WTC11 (cell line): ENCODE measurements around the gene NRIP2. TPM values are rescaled to one million over a fixed set of nuclear protein-coding genes. Genes with fewer than 3 reads are reported as not detected.

Experiments
- ATAC-seq: fragments of 200-7000 bp; cut with Tn5 transposase; 2 replicates; pipeline ENCODE4 v1.10.0; 2021; ENCODE audit warnings: mild to moderate bottlenecking, moderate library complexity
- CTCF ChIA-PET: fragments of 300-600 bp; sonication (Branson Sonifier 250); formaldehyde crosslinking; loops from one replicate; lab custom pipeline; 2021; ENCODE audit warnings: antibody characterized with exemption; lab: Charles Lee
- POLR2A ChIA-PET: fragments of 350-600 bp; sonication (Branson Sonifier 250); formaldehyde crosslinking; loops from one replicate; lab custom pipeline; 2021; ENCODE audit warnings: antibody characterized with exemption; lab: Charles Lee
- DNase-seq: peaks from one replicate; pipeline ENCODE4 v3.0.0; 2021; ENCODE audit warnings: low spot score
- H3K27ac Mint-ChIP-seq: 2 replicates; pipeline ENCODE4 v1.8.0; 2021; ENCODE audit warnings: mixed read lengths
- H3K27me3 Mint-ChIP-seq: 2 replicates; pipeline ENCODE4 v1.8.0; 2021; ENCODE audit warnings: low read depth, mild to moderate bottlenecking, moderate library complexity, mixed read lengths
- H3K36me3 Mint-ChIP-seq: 2 replicates; pipeline ENCODE4 v1.8.0; 2021; ENCODE audit warnings: mixed read lengths
- H3K4me1 Mint-ChIP-seq: 2 replicates; pipeline ENCODE4 v1.8.0; 2022; ENCODE audit warnings: mixed read lengths
- H3K4me3 Mint-ChIP-seq: 2 replicates; pipeline ENCODE4 v1.8.0; 2021; ENCODE audit warnings: mild to moderate bottlenecking, moderate library complexity, mixed read lengths
- H3K9me3 Mint-ChIP-seq: 2 replicates; pipeline ENCODE4 v1.8.0; 2021; ENCODE audit warnings: mixed read lengths
- AR ChIP-seq: fragments of 250-450 bp; sonication (Bioruptor Pico); IDR thresholded peaks from 2 replicates; pipeline ENCODE4 v1.9.0; 2021; ENCODE audit warnings: mild to moderate bottlenecking
- ATF3 ChIP-seq: sonication (generic); formaldehyde crosslinking; conservative IDR thresholded peaks from 2 replicates; pipeline ENCODE4 v1.8.1; 2022; ENCODE audit warnings: mild to moderate bottlenecking, missing genetic modification reagents
- CBFB ChIP-seq: sonication (generic); formaldehyde crosslinking; IDR thresholded peaks from 2 replicates; pipeline ENCODE4 v1.8.1; 2022; ENCODE audit warnings: mild to moderate bottlenecking, low read depth, missing genetic modification reagents
- CDX4 ChIP-seq: fragments of 250-450 bp; sonication (Bioruptor Pico); IDR thresholded peaks from 2 replicates; pipeline ENCODE4 v1.9.0; 2021; ENCODE audit warnings: moderate library complexity, mild to moderate bottlenecking, inconsistent platforms, borderline replicate concordance
- E2F4 ChIP-seq: sonication (generic); formaldehyde crosslinking; IDR thresholded peaks from 2 replicates; pipeline ENCODE4 v1.8.1; 2022; ENCODE audit warnings: low read depth, mild to moderate bottlenecking, moderate library complexity, missing genetic modification reagents, borderline replicate concordance
- ELF4 ChIP-seq: sonication (generic); formaldehyde crosslinking; IDR thresholded peaks from 2 replicates; pipeline ENCODE4 v1.8.1; 2022; ENCODE audit warnings: low read depth, mild to moderate bottlenecking, moderate library complexity, missing genetic modification reagents
- GABPB1 ChIP-seq: sonication (generic); formaldehyde crosslinking; IDR thresholded peaks from 2 replicates; pipeline ENCODE4 v1.8.1; 2023; ENCODE audit warnings: mild to moderate bottlenecking, missing genetic modification reagents
- IRF1 ChIP-seq: sonication (generic); formaldehyde crosslinking; IDR thresholded peaks from 2 replicates; pipeline ENCODE4 v1.8.0; 2023; ENCODE audit warnings: missing genetic modification reagents
- IRF2 ChIP-seq: sonication (generic); formaldehyde crosslinking; IDR thresholded peaks from 2 replicates; pipeline ENCODE4 v1.8.0; 2022; ENCODE audit warnings: low read depth, missing genetic modification reagents, borderline replicate concordance
- JAZF1 ChIP-seq: fragments of 250-450 bp; sonication (Bioruptor Pico); IDR thresholded peaks from 2 replicates; pipeline ENCODE4 v1.9.0; 2021; ENCODE audit warnings: moderate library complexity, mild to moderate bottlenecking, inconsistent platforms
- MYBL2 ChIP-seq: sonication (generic); formaldehyde crosslinking; IDR thresholded peaks from 2 replicates; pipeline ENCODE4 v1.8.1; 2023; ENCODE audit warnings: mild to moderate bottlenecking, moderate library complexity, missing genetic modification reagents
- NFE2L1 ChIP-seq: sonication (generic); formaldehyde crosslinking; IDR thresholded peaks from 2 replicates; pipeline ENCODE4 v1.8.1; 2023; ENCODE audit warnings: missing genetic modification reagents
- OVOL2 ChIP-seq: fragments of 250-450 bp; sonication (Bioruptor Pico); IDR thresholded peaks from 2 replicates; pipeline ENCODE4 v1.9.0; 2021; ENCODE audit warnings: mild to moderate bottlenecking, borderline replicate concordance
- SMAD4 ChIP-seq: sonication (generic); formaldehyde crosslinking; IDR thresholded peaks from 2 replicates; pipeline ENCODE4 v1.8.0; 2022; ENCODE audit warnings: mild to moderate bottlenecking, missing genetic modification reagents
- SP1 ChIP-seq: sonication (generic); formaldehyde crosslinking; conservative IDR thresholded peaks from 2 replicates; pipeline ENCODE4 v1.8.1; 2022; ENCODE audit warnings: missing genetic modification reagents
- TEAD4 ChIP-seq: sonication (generic); formaldehyde crosslinking; IDR thresholded peaks from 2 replicates; pipeline ENCODE4 v1.8.0; 2022; ENCODE audit warnings: mild to moderate bottlenecking, missing genetic modification reagents
- ZBTB43 ChIP-seq: sonication (generic); formaldehyde crosslinking; IDR thresholded peaks from 2 replicates; pipeline ENCODE4 v1.8.1; 2023; ENCODE audit warnings: mild to moderate bottlenecking, missing genetic modification reagents
- ZMAT4 ChIP-seq: fragments of 250-450 bp; sonication (Bioruptor Pico); IDR thresholded peaks from 2 replicates; pipeline ENCODE4 v1.9.0; 2021; ENCODE audit warnings: mild to moderate bottlenecking
- ZNF121 ChIP-seq: sonication (generic); formaldehyde crosslinking; IDR thresholded peaks from 2 replicates; pipeline ENCODE4 v1.8.0; 2023; ENCODE audit warnings: missing genetic modification reagents
- ZNF232 ChIP-seq: sonication (generic); formaldehyde crosslinking; IDR thresholded peaks from 2 replicates; pipeline ENCODE4 v1.8.0; 2022; ENCODE audit warnings: mild to moderate bottlenecking, missing genetic modification reagents
- ZNF396 ChIP-seq: fragments of 250-450 bp; sonication (Bioruptor Pico); IDR thresholded peaks from 2 replicates; pipeline ENCODE4 v1.8.0; 2021; ENCODE audit warnings: mild to moderate bottlenecking, moderate library complexity, borderline replicate concordance
- total RNA-seq: library from RNA; stranded (reverse); gene quantifications from 3 replicates; pipeline ENCODE4 v1.2.3, GENCODE V29; 2021
- TF ChIP-seq, protein P1 (sequence below): sonication (generic); formaldehyde crosslinking; IDR thresholded peaks from 2 replicates; pipeline ENCODE4 v1.8.1; 2022; ENCODE audit warnings: mild to moderate bottlenecking, moderate library complexity, missing genetic modification reagents

The NRIP2 gene
- total RNA-seq, 1 experiment from 2014 or later = not detected

DNA sequence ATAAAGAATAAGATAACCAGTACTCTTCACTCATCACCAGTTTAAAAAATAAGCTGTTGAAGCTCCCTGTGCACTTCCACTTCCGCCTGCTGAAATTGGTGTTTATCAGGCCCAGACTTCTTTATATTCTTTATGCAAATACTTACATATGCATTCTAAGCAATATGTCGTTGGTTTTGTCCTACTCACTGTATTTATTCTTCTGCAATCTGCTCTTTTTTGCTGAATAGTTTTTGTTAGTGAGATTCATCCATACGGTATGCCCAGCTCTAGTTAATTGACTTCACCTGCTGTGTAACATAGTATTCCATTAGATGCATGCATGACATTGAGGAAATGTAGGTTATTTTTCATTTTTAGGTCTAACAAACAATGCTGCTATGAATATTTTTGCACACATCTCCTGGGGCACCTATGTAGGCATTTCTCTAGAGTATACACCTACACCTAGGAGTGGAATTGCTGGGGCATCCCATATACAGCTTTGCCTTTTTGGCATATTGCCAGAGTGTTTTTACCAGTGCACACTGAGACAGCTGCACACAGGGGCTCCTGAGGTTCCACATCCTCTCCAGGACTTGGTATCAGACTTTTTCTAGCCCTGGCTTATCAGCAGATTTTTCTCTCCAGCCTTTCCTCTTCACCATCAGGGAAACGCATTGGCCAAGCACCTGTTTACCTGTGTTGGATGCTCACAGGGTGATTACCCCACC, 1.0 kb upstream of the NRIP2 start:
- Mint-ChIP-seq H3K36me3 (peaks cover 15% of the 10 kb centered on the region), H3K27ac (no peak overlapping the region), H3K9me3 (no peaks in the 10 kb centered on the region), H3K4me1 (peaks cover 16% of the 10 kb centered on the region), H3K27me3 (no peaks in the 10 kb centered on the region; the same call in none of the 2 replicates), H3K4me3 (no peak overlapping the region)
- ChIA-PET CTCF (interaction anchor here (0.6 to 4.0 kb wide), 5 partner anchors 10 to 96 kb away, joined by 3 to 45 read pairs (median 8); no protein-coding TSS in a partner anchor), POLR2A (no interaction called here)
- TF ChIP-seq SP1 (CRISPR knock-in tag) = no peak
- TF ChIP-seq OVOL2 = no peak
- TF ChIP-seq CDX4 (CRISPR knock-in tag) = no peak
- no peak for TF ChIP-seq JAZF1
- no peak for TF ChIP-seq NFE2L1 (CRISPR knock-in tag)
- no peak for TF ChIP-seq ZBTB43 (CRISPR knock-in tag)
- no peak for TF ChIP-seq MYBL2
- TF ChIP-seq ZNF121 (CRISPR knock-in tag) = no peak
- no peak for TF ChIP-seq IRF1 (CRISPR knock-in tag)
- TF ChIP-seq ZNF396 (CRISPR knock-in tag) = no peak
- TF ChIP-seq ATF3 (CRISPR knock-in tag) = no peak
- no peak for TF ChIP-seq AR (CRISPR knock-in tag)
- no peak for TF ChIP-seq CBFB (CRISPR knock-in tag)
- TF ChIP-seq ZMAT4 (CRISPR knock-in tag) = no peak
- no peak for TF ChIP-seq ZNF232 (CRISPR knock-in tag)
- no peak for DNase-seq
- no peak for ATAC-seq

- POLR2A ChIA-PET = interaction anchor here (1.1 kb wide), 1 partner anchor 82 kb away, joined by 3 read pairs; no protein-coding TSS in a partner anchor
These were observed 1.0 kb downstream of the NRIP2 start for GRCh38 chr12:2833810-2834209.

More at GRCh38 chr12:2833810-2834209, 1.0 kb downstream of the NRIP2 start:
- TF ChIP-seq TEAD4 (CRISPR knock-in tag) (no peak), GABPB1 (CRISPR knock-in tag) (no peak), ELF4 (CRISPR knock-in tag) (no peak), E2F4 (CRISPR knock-in tag) (no peak), SMAD4 (CRISPR knock-in tag) (no peak), IRF2 (CRISPR knock-in tag) (no peak)
- TF ChIP-seq, protein P1, sequence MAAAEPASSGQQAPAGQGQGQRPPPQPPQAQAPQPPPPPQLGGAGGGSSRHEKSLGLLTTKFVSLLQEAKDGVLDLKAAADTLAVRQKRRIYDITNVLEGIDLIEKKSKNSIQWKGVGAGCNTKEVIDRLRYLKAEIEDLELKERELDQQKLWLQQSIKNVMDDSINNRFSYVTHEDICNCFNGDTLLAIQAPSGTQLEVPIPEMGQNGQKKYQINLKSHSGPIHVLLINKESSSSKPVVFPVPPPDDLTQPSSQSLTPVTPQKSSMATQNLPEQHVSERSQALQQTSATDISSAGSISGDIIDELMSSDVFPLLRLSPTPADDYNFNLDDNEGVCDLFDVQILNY (CRISPR knock-in tag) = no peak
- TF ChIP-seq, all 79 proteins: peak for 0
- Mint-ChIP-seq H3K9me3 (no peaks in the 10 kb centered on the region), H3K36me3 (peaks cover 11% of the 10 kb centered on the region), H3K27ac (no peak overlapping the region), H3K4me3 (no peak overlapping the region), H3K4me1 (peaks cover 16% of the 10 kb centered on the region), H3K27me3 (no peaks in the 10 kb centered on the region; the same call in none of the 2 replicates)
- ATAC-seq (no peak), DNase-seq (no peak)
- CTCF ChIA-PET = interaction anchor here (1.0 to 4.0 kb wide), 4 partner anchors 12 to 111 kb away, joined by 3 to 45 read pairs (median 6); no protein-coding TSS in a partner anchor
